K562 (cell line): ENCODE measurements around the gene SUPT20HL2.
"Not testable (repeated sequence)": the region's sequence is repeated elsewhere in the genome, so short reads cannot be mapped to it uniquely, and the experiment has no call there.

Experiments
- FOSL1 ChIP-seq: fragments of 200-800 bp; sonication (Bioruptor generic); conservative IDR thresholded peaks from 2 replicates; pipeline ENCODE4 v1.6.1; 2016; ENCODE audit warnings: missing genetic modification characterization, missing compliant biosample characterization
- PCBP2 ChIP-seq: fragments of 200-400 bp; formaldehyde crosslinking; IDR thresholded peaks from 2 replicates; pipeline ENCODE4 v1.6.1; 2018; ENCODE audit warnings: low read length, low read depth, mild to moderate bottlenecking, moderate library complexity; ENCODE audit not compliant: poor library complexity, severe bottlenecking
- ZNF24 ChIP-seq: fragments of 450-650 bp; IDR thresholded peaks from 2 replicates; pipeline ENCODE4 v1.6.1; 2016
- TF ChIP-seq, protein P1 (sequence below), 3 experiments: IDR thresholded peaks in 2 of 3; conservative IDR thresholded peaks in 1 of 3; 2 replicates each; pipeline ENCODE4 v1.5.1; 2011 to 2012; ENCODE audit warnings: low read length in 3 of 3, mild to moderate bottlenecking in 3 of 3, control low read depth in 2 of 3, improper control_type of control experiment in 1 of 3, inconsistent platforms in 1 of 3, low read depth in 1 of 3, mixed read lengths in 1 of 3, moderate library complexity in 1 of 3; ENCODE audit not compliant: insufficient read depth in 2 of 3

DNA sequence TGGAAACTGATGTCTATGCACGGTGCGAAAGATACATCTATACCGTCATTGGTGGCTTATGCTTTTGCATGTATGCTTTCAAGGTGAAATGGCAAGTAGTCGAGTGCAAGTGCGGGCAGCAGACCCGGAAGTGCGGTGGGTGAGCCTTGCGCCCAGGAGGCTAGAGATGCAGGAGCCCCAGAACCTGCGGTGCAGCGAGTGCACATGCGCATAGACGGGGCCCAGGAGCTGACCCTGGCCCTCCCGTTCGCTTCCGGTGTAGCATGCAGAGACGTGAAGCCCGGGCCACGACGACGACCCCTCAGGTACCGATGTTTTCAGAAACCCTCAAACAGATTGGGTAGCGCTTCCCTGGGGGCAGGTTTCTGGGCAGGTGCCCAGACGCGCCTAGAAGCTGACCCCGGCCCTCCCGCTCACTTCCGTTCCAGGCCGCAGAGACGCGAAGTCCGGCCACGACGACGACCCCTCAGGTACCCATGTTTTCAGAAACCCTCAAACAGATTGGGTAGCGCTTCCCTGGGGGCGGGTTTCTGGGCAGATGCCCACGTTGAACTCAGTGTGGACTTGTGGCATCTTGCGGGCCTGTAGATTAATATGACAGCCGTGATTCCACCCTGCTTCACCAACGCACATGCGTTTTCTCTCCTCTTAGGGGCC, 48.3 kb upstream of the SUPT20HL2 start:
- TF ChIP-seq ZNF24; FOSL1 (tag); PCBP2: not testable (repeated sequence)
- TF ChIP-seq, protein P1, sequence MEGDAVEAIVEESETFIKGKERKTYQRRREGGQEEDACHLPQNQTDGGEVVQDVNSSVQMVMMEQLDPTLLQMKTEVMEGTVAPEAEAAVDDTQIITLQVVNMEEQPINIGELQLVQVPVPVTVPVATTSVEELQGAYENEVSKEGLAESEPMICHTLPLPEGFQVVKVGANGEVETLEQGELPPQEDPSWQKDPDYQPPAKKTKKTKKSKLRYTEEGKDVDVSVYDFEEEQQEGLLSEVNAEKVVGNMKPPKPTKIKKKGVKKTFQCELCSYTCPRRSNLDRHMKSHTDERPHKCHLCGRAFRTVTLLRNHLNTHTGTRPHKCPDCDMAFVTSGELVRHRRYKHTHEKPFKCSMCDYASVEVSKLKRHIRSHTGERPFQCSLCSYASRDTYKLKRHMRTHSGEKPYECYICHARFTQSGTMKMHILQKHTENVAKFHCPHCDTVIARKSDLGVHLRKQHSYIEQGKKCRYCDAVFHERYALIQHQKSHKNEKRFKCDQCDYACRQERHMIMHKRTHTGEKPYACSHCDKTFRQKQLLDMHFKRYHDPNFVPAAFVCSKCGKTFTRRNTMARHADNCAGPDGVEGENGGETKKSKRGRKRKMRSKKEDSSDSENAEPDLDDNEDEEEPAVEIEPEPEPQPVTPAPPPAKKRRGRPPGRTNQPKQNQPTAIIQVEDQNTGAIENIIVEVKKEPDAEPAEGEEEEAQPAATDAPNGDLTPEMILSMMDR (IDR thresholded peaks at IDR 0.05 in 2 of 3, conservative IDR thresholded peaks at IDR 0.05 in 1 of 3; ENCODE audit: insufficient read depth in 2 of 3, low read depth in 1 of 3, low read length in 3 of 3) = not testable (repeated sequence)
